Measurements from ENCODE around the gene SLC36A1. TPM values are rescaled to one million over a fixed set of nuclear protein-coding genes. Genes with fewer than 3 reads are reported as not detected.
A peak's percentile ranks its signal among the peaks of the same experiment; 100 is the strongest.

The SLC36A1 gene
- total RNA-seq, 1 experiment from 2014 or later = 15.0 TPM

DNA sequence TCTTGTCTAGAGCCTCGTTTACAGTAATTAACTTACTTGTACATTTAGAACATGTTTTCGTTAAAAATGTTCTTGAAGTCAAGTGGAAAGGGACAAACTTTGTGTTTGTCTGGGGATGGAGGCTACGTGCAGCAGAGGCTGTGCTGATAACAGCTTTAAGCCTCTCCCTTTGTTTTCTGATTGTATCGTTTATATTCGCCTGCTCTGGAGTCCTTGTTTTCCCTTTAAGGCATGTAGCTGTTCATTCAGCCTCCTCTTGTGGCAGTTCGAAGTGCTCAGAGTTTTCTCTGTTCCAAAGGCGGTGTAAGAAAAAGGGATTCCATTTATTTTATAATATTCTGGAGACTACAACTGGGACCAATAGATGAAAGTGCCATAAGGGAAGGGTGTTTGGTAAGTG is 1.9 kb downstream of the SLC36A1 start:
- H4K91ac ChIP-seq (ENCODE audit: insufficient read length, low read depth, low read length) = no peak overlapping the region

More for the DNA sequence above, 1.9 kb downstream of the SLC36A1 start:
- no peak overlapping the region for H3T11ph ChIP-seq (ENCODE audit: low read length)
- H3K4ac ChIP-seq (ENCODE audit: low read depth, low read length) = no peak overlapping the region
- peak overlapping the region; percentile 84 to 91; a peak in 1 of 5 replicates for H3K4me3 Mint-ChIP-seq
- H3K4me2 ChIP-seq (ENCODE audit: insufficient read depth, insufficient read length, low read length) = no peak overlapping the region
- no peak overlapping the region for H2BK120ac ChIP-seq (ENCODE audit: low read depth, low read length, poor library complexity, severe bottlenecking)
- H3K14ac ChIP-seq (ENCODE audit: insufficient read depth, low read length) = no peak overlapping the region
- no peak overlapping the region for H2BK5ac ChIP-seq (ENCODE audit: insufficient read length, low read length)
- no peaks in the 10 kb centered on the region; the same call in 1 of the 2 replicates for H3K4me1 ChIP-seq (ENCODE audit: insufficient read depth, low read length)
- no peak overlapping the region for H3K18ac ChIP-seq (ENCODE audit: insufficient read length, low read depth, low read length)
- peaks cover 8% of the 10 kb centered on the region for H3K23me2 ChIP-seq (ENCODE audit: insufficient read length, low read depth, low read length, poor library complexity, severe bottlenecking)
- H2AK5ac ChIP-seq (ENCODE audit: insufficient read length, low read length) = no peak overlapping the region
- WGBS (ENCODE audit: extremely low coverage, insufficient read length, low lambda C conversion rate) = no CpG with 5 or more reads among the region's 7 CpGs
- no peaks in the 10 kb centered on the region for H3K79me2 ChIP-seq (ENCODE audit: insufficient read depth, low read length)
- H3K27ac Mint-ChIP-seq = no peak overlapping the region; a peak in 1 of 7 replicates
- H2BK15ac ChIP-seq (ENCODE audit: low read depth, low read length) = no peak overlapping the region
- no peak overlapping the region for H2BK12ac ChIP-seq (ENCODE audit: insufficient read length, low read depth, low read length)
- no peaks in the 10 kb centered on the region for H3K9me3 ChIP-seq (ENCODE audit: control insufficient read depth, low read depth, low read length)
- no peaks in the 10 kb centered on the region; the same call in 1 of the 2 replicates for H3K27me3 Mint-ChIP-seq (ENCODE audit: low read depth)
- H3K56ac ChIP-seq (ENCODE audit: insufficient read length, low read depth, low read length) = no peak overlapping the region
- H3K36me3 Mint-ChIP-seq (ENCODE audit: insufficient read depth in 1 of 3, low read depth in 3 of 3) = no peaks in the 10 kb centered on the region
- no peaks in the 10 kb centered on the region for H3K27me3 ChIP-seq (ENCODE audit: insufficient read depth, low read length)
- H3K23ac ChIP-seq (ENCODE audit: insufficient read length, low read depth, low read length) = no peak overlapping the region
- H3K79me1 ChIP-seq (ENCODE audit: insufficient read depth, low read depth, low read length, poor library complexity, severe bottlenecking) = peaks cover 3% of the 10 kb centered on the region
- no peak overlapping the region for H2BK20ac ChIP-seq (ENCODE audit: low read depth, low read length, poor library complexity, severe bottlenecking)
- no peaks in the 10 kb centered on the region for H4K20me1 ChIP-seq (ENCODE audit: control insufficient read depth, insufficient read depth, insufficient read length)
- H3K9me3 Mint-ChIP-seq = no peaks in the 10 kb centered on the region
- H3K27ac ChIP-seq (ENCODE audit: insufficient read length, low read depth, low read length) = no peak overlapping the region
- TF ChIP-seq, protein P1, sequence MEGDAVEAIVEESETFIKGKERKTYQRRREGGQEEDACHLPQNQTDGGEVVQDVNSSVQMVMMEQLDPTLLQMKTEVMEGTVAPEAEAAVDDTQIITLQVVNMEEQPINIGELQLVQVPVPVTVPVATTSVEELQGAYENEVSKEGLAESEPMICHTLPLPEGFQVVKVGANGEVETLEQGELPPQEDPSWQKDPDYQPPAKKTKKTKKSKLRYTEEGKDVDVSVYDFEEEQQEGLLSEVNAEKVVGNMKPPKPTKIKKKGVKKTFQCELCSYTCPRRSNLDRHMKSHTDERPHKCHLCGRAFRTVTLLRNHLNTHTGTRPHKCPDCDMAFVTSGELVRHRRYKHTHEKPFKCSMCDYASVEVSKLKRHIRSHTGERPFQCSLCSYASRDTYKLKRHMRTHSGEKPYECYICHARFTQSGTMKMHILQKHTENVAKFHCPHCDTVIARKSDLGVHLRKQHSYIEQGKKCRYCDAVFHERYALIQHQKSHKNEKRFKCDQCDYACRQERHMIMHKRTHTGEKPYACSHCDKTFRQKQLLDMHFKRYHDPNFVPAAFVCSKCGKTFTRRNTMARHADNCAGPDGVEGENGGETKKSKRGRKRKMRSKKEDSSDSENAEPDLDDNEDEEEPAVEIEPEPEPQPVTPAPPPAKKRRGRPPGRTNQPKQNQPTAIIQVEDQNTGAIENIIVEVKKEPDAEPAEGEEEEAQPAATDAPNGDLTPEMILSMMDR (conservative IDR thresholded peaks at IDR 0.05) = no peak
- H4K5ac ChIP-seq (ENCODE audit: insufficient read length, low read depth, low read length) = no peak overlapping the region
- DNase-seq = no peak
- H3K9ac ChIP-seq (ENCODE audit: extremely low read depth, insufficient read length, low read length) = no peak overlapping the region
- H2AFZ ChIP-seq (ENCODE audit: low read length) = no peak overlapping the region
- peaks cover 27 to 30% of the 10 kb centered on the region in 2 experiments for H3K4me1 Mint-ChIP-seq
- no peak overlapping the region for H4K8ac ChIP-seq (replicated peaks; ENCODE audit: insufficient read length, low read depth, low read length)

Measured in H9 (cell line).